H1 (cell line): ENCODE measurements around the gene DYNC2I2. TPM values are rescaled to one million over a fixed set of nuclear protein-coding genes. Genes with fewer than 3 reads are reported as not detected.

ENCODE experiments used
- CTCF ChIA-PET: fragments of 300-600 bp; sonication (Branson Sonifier 250); formaldehyde crosslinking; loops from one replicate; lab custom pipeline; 2021; ENCODE audit not compliant: partially characterized antibody; lab: Charles Lee
- POLR2A ChIA-PET: fragments of 300-600 bp; sonication (Branson Sonifier 250); formaldehyde crosslinking; loops from one replicate; lab custom pipeline; 2021; ENCODE audit warnings: inconsistent platforms; ENCODE audit not compliant: partially characterized antibody; lab: Charles Lee
- DNase-seq, 2 experiments: peaks; one replicate each; pipeline versions ENCODE4 v3.0.0 to v3.0.0-alpha.2; 2010 to 2022; ENCODE audit warnings: low spot score in 2 of 2, low read depth in 1 of 2, mixed read lengths in 1 of 2
- FAIRE-seq: peaks from 2 replicates; lab custom pipeline; 2011; peaks lifted over from hg19 to GRCh38; lab: Jason Lieb, UNC
- H2AFZ ChIP-seq: 2 replicates; pipeline ENCODE4 v1.8.1; 2012; ENCODE audit warnings: low read length, inconsistent platforms
- H2AK5ac ChIP-seq: 2 replicates; pipeline ENCODE4 v1.6.1; 2013; ENCODE audit warnings: low read depth, low read length
- H2BK120ac ChIP-seq: replicated peaks from 2 replicates; pipeline ENCODE3; 2013; ENCODE audit warnings: low read depth, low read length, inconsistent platforms
- H2BK12ac ChIP-seq: 2 replicates; pipeline ENCODE4 v1.6.1; 2013; ENCODE audit warnings: low read depth, low read length
- H2BK15ac ChIP-seq: 2 replicates; pipeline ENCODE4 v1.6.1; 2013; ENCODE audit warnings: low read length
- H2BK20ac ChIP-seq: 2 replicates; pipeline ENCODE4 v1.6.1; 2013; ENCODE audit warnings: low read length
- H2BK5ac ChIP-seq: 2 replicates; pipeline ENCODE4 v1.6.1; 2013; ENCODE audit warnings: low read depth, low read length
- H3K14ac ChIP-seq: 2 replicates; pipeline ENCODE4 v1.6.1; 2013; ENCODE audit warnings: inconsistent platforms; ENCODE audit not compliant: insufficient read length
- H3K18ac ChIP-seq: 2 replicates; pipeline ENCODE4 v1.6.1; 2013; ENCODE audit warnings: low read length; ENCODE audit errors: extremely low read depth
- H3K23ac ChIP-seq: 2 replicates; pipeline ENCODE4 v1.6.1; 2013; ENCODE audit warnings: inconsistent platforms; ENCODE audit not compliant: insufficient read length
- H3K23me2 ChIP-seq: 2 replicates; pipeline ENCODE4 v1.6.1; 2013; ENCODE audit warnings: low read depth, low read length
- H3K27ac ChIP-seq: 2 replicates; pipeline ENCODE4 v1.6.1; 2011; ENCODE audit warnings: low read depth, low read length, inconsistent platforms
- H3K27me3 ChIP-seq, 4 experiments: replicated peaks in 1 of 4; 1 replicate in 1 of 4; 2 replicates in 3 of 4; pipeline versions ENCODE4 v1.6.1 to v1.8.1; 2011 to 2013; ENCODE audit warnings: low read length in 3 of 4, mild to moderate bottlenecking in 3 of 4, inconsistent platforms in 2 of 4, mixed read lengths in 2 of 4, moderate library complexity in 1 of 4; ENCODE audit not compliant: control insufficient read depth in 3 of 4, insufficient read depth in 3 of 4; ENCODE audit errors: extremely low read depth in 1 of 4
- H3K36me3 ChIP-seq, 4 experiments: 2 replicates each; pipeline versions ENCODE4 v1.6.1 to v1.8.1; 2011 to 2013; ENCODE audit warnings: mild to moderate bottlenecking in 4 of 4, low read length in 3 of 4, moderate library complexity in 2 of 4, control low read depth in 1 of 4, inconsistent platforms in 1 of 4; ENCODE audit not compliant: insufficient read depth in 4 of 4, control insufficient read depth in 2 of 4
- H3K4ac ChIP-seq: replicated peaks from 2 replicates; pipeline ENCODE3; 2013; ENCODE audit warnings: low read length, low read depth, mixed read lengths, inconsistent platforms; ENCODE audit not compliant: insufficient read length
- H3K4me1 ChIP-seq, 4 experiments: replicated peaks in 1 of 4; 1 replicate in 1 of 4; 2 replicates in 3 of 4; pipeline versions ENCODE4 v1.6.1 to v1.8.1; 2011 to 2013; ENCODE audit warnings: low read length in 3 of 4, inconsistent platforms in 2 of 4, mixed read lengths in 1 of 4; ENCODE audit not compliant: insufficient read depth in 4 of 4, control insufficient read depth in 3 of 4
- H3K4me2 ChIP-seq, 2 experiments: 2 replicates each; pipeline versions ENCODE4 v1.6.1 to v1.8.1; 2011 to 2013; ENCODE audit warnings: low read depth in 2 of 2, low read length in 2 of 2, control low read depth in 1 of 2, inconsistent platforms in 1 of 2, mild to moderate bottlenecking in 1 of 2; ENCODE audit not compliant: insufficient read depth in 1 of 2
- H3K4me3 ChIP-seq, 4 experiments: fragments of 200-600, 300-600 bp in 1 of 4; sonication (generic), shearing (Covaris generic), sonication (Bioruptor Twin) in 1 of 4; 2 replicates each; pipeline versions ENCODE4 v1.5.1 to v1.8.1; 2011 to 2016; ENCODE audit warnings: low read length in 4 of 4, low read depth in 3 of 4, control low read depth in 2 of 4, inconsistent platforms in 2 of 4, mild to moderate bottlenecking in 2 of 4, mixed read lengths in 1 of 4, moderate library complexity in 1 of 4; ENCODE audit not compliant: insufficient read depth in 2 of 4; ENCODE audit errors: extremely low read depth in 1 of 4
- H3K56ac ChIP-seq: replicated peaks from 2 replicates; pipeline ENCODE3; 2013; ENCODE audit warnings: low read depth, mild to moderate bottlenecking, mixed read lengths, low read length, inconsistent platforms; ENCODE audit not compliant: insufficient read length
- H3K79me1 ChIP-seq: 2 replicates; pipeline ENCODE4 v1.6.1; 2013; ENCODE audit warnings: low read depth, low read length, control low read depth
- H3K79me2 ChIP-seq, 2 experiments: 2 replicates each; pipeline versions ENCODE4 v1.6.1 to v1.8.1; 2012 to 2013; ENCODE audit warnings: low read length in 2 of 2, mild to moderate bottlenecking in 2 of 2, inconsistent platforms in 1 of 2; ENCODE audit not compliant: insufficient read depth in 2 of 2, control insufficient read depth in 1 of 2
- H3K9ac ChIP-seq, 4 experiments: replicated peaks in 1 of 4; 1 replicate in 1 of 4; 2 replicates in 3 of 4; pipeline versions ENCODE4 v1.6.1 to v1.8.1; 2011 to 2013; ENCODE audit warnings: low read depth in 3 of 4, low read length in 3 of 4, control low read depth in 2 of 4, mild to moderate bottlenecking in 2 of 4, moderate library complexity in 2 of 4, inconsistent platforms in 1 of 4; ENCODE audit errors: extremely low read depth in 1 of 4
- H3K9me3 ChIP-seq, 2 experiments: 2 replicates each; pipeline versions ENCODE4 v1.6.1 to v1.8.1; 2012 to 2013; ENCODE audit warnings: mild to moderate bottlenecking in 2 of 2, moderate library complexity in 2 of 2, control low read depth in 1 of 2, inconsistent platforms in 1 of 2, low read depth in 1 of 2, low read length in 1 of 2, mixed read lengths in 1 of 2; ENCODE audit not compliant: insufficient read depth in 2 of 2
- H4K20me1 ChIP-seq, 2 experiments: replicated peaks in 1 of 2; 2 replicates each; pipeline versions ENCODE3 to v1.8.1; 2011 to 2013; ENCODE audit warnings: inconsistent platforms in 2 of 2, low read length in 2 of 2, mild to moderate bottlenecking in 1 of 2; ENCODE audit not compliant: insufficient read depth in 2 of 2, control insufficient read depth in 1 of 2
- H4K5ac ChIP-seq: 2 replicates; pipeline ENCODE4 v1.6.1; 2013; ENCODE audit warnings: low read length, low read depth, mixed read lengths, inconsistent platforms; ENCODE audit not compliant: insufficient read length
- H4K8ac ChIP-seq: 2 replicates; pipeline ENCODE4 v1.8.0; 2013; ENCODE audit warnings: mild to moderate bottlenecking, moderate library complexity, low read length, inconsistent platforms; ENCODE audit not compliant: insufficient read depth; ENCODE audit errors: extremely low read depth
- H4K91ac ChIP-seq: replicated peaks from 2 replicates; pipeline ENCODE3; 2013; ENCODE audit warnings: low read length, mixed read lengths, inconsistent platforms; ENCODE audit not compliant: insufficient read length
- ATF3 ChIP-seq: IDR thresholded peaks from 2 replicates; pipeline ENCODE4 v1.6.1; 2011; ENCODE audit warnings: low read depth, mild to moderate bottlenecking, low read length; ENCODE audit not compliant: insufficient read depth
- CHD2 ChIP-seq: IDR thresholded peaks from 2 replicates; pipeline ENCODE4 v1.6.1; 2012; ENCODE audit warnings: low read length, improper control_type of control experiment
- HDAC2 ChIP-seq, 2 experiments: fragments of 300-600 bp in 1 of 2; sonication (generic) in 1 of 2; IDR thresholded peaks; 2 replicates each; pipeline ENCODE4 v1.6.1; 2011 to 2012; ENCODE audit warnings: low read depth in 2 of 2, low read length in 2 of 2, mild to moderate bottlenecking in 2 of 2, moderate library complexity in 2 of 2, borderline replicate concordance in 1 of 2, inconsistent platforms in 1 of 2
- KDM4A ChIP-seq: IDR thresholded peaks from one replicate; pipeline ENCODE4 v1.7.1; 2012; ENCODE audit warnings: low read depth, mild to moderate bottlenecking, moderate library complexity, low read length, inconsistent platforms; ENCODE audit not compliant: severe bottlenecking
- MAX ChIP-seq: IDR thresholded peaks from 2 replicates; pipeline ENCODE4 v1.6.1; 2012; ENCODE audit warnings: inconsistent platforms
- NRF1 ChIP-seq: IDR thresholded peaks from 2 replicates; pipeline ENCODE4 v1.6.1; 2011; ENCODE audit warnings: mild to moderate bottlenecking, low read depth, low read length, improper control_type of control experiment
- SIN3A ChIP-seq, 2 experiments: IDR thresholded peaks in 1 of 2; conservative IDR thresholded peaks in 1 of 2; 2 replicates each; pipeline ENCODE4 v1.6.1; 2011 to 2012; ENCODE audit warnings: low read length in 2 of 2, improper control_type of control experiment in 1 of 2, low read depth in 1 of 2, mild to moderate bottlenecking in 1 of 2
- ZNF274 ChIP-seq: IDR thresholded peaks from 2 replicates; pipeline ENCODE4 v1.7.0; 2012; ENCODE audit warnings: low read length, borderline replicate concordance; ENCODE audit errors: extremely low read depth
- WGBS, 2 experiments: shearing (Covaris generic) in 1 of 2; methylation state at CpG; one replicate each; pipeline versions ENCODE4 v1.1.6 to v1.1.7; 2013 to 2015; ENCODE audit warnings: low lambda C conversion rate in 2 of 2, mixed read lengths in 2 of 2, inconsistent platforms in 1 of 2, low coverage in 1 of 2, missing lambda C conversion rate in 1 of 2; ENCODE audit not compliant: insufficient replicate concordance in 2 of 2, insufficient coverage in 1 of 2, insufficient read length in 1 of 2; ENCODE audit errors: extremely low coverage in 1 of 2, missing lambda C conversion rate in 1 of 2; 5-methylcytosine and 5-hydroxymethylcytosine counted together
- polyA plus RNA-seq, 7 experiments: library from polyadenylated mRNA; depleted of rRNA in 3 of 7; stranded (reverse) in 5 of 7; unstranded in 2 of 7; fragments of >200 nt in 5 of 7; fragments of 200-250 nt in 2 of 7; gene quantifications; 1 replicate in 5 of 7; 2 replicates in 1 of 7; 4 replicates in 1 of 7; pipeline versions ENCODE4 v1.2.1 to v1.2.3, GENCODE V29; 2011 to 2013; ENCODE audit warnings: missing spikeins in 2 of 7, mixed read lengths in 2 of 7
- total RNA-seq: library from RNA; stranded (reverse); fragmentation: NEBNext Ultra II Directional; extraction: Animal tissue kit (Norgen Biotek cat#: 25700); gene quantifications from 2 replicates; pipeline ENCODE4 v1.2.1, GENCODE V29; 2021

DYNC2I2 gene
- total and polyA plus RNA-seq, 2 of the 8 experiments (the other 6 are each of a cell fraction or from before 2014, with no cell fraction given): 58.0 to 78.5 TPM

GRCh38 chr9:128684325-128685199 is 27.9 kb upstream of the DYNC2I2 start:
- H3K18ac ChIP-seq: peak overlapping the region; percentile 98
- peak overlapping the region; percentile 89 to 96 (median 92) for H3K9ac ChIP-seq
- no peak for FAIRE-seq
- no peak overlapping the region for H2BK15ac ChIP-seq
- H3K4me3 ChIP-seq: peak overlapping the region; percentile 91 to 99 (median 97)
- H3K36me3 ChIP-seq: peaks cover 0 to 20% (median 0%) of the 10 kb centered on the region in 4 experiments; a peak in 1 of 8 replicates
- 1% methylated on average over 14 of the region's 15 CpGs; no CpG with 5 or more reads in 1 of the 2 experiments for WGBS, 2 experiments
- peak overlapping the region; percentile 95 for H2BK5ac ChIP-seq
- peaks cover 17 to 21% of the 10 kb centered on the region in 2 experiments for H4K20me1 ChIP-seq
- H2BK20ac ChIP-seq: no peak overlapping the region
- DNase-seq: peak in 1 of 2 experiments; percentile 78
- H2BK120ac ChIP-seq: peak overlapping the region; percentile 30
- H3K9me3 ChIP-seq: no peaks in the 10 kb centered on the region; a peak in 1 of 4 replicates
- peak overlapping the region; percentile 63; the same call in 1 of the 2 replicates for H4K8ac ChIP-seq
- no peak overlapping the region for H3K23ac ChIP-seq
- H3K56ac ChIP-seq: peak overlapping the region; percentile 85
- peaks cover 3 to 15% (median 8%) of the 10 kb centered on the region in 4 experiments; a peak in 6 of 7 replicates for H3K4me1 ChIP-seq
- peak overlapping the region; percentile 93 for H3K27ac ChIP-seq
- no peak overlapping the region for H2AFZ ChIP-seq
- CTCF ChIA-PET: interaction anchor here (0.8 to 2.9 kb wide), 7 partner anchors 16 to 51 kb away, joined by 3 to 16 read pairs (median 5); partner anchors contain the start of gene PKN3
- H4K5ac ChIP-seq: peak overlapping the region; percentile 91
- peak overlapping the region; percentile 47 for H2AK5ac ChIP-seq
- H3K23me2 ChIP-seq: peaks cover 19% of the 10 kb centered on the region
- peak overlapping the region; percentile 85 for H4K91ac ChIP-seq
- H3K14ac ChIP-seq: no peak overlapping the region
- POLR2A ChIA-PET: interaction anchor here (0.5 to 46.1 kb wide), 29 partner anchors 7 to 339 kb away, joined by 3 to 1197 read pairs (median 3); partner anchors contain the start of genes DYNC2I2, ENDOG, PHYHD1 and PKN3
- H2BK12ac ChIP-seq: no peak overlapping the region; the same call in none of the 2 replicates
- H3K79me2 ChIP-seq: peaks cover 25 to 49% of the 10 kb centered on the region in 2 experiments
- peak overlapping the region; percentile 20 for H3K4ac ChIP-seq
- no peaks in the 10 kb centered on the region for H3K27me3 ChIP-seq
- peak overlapping the region; percentile 95 to 100 for H3K4me2 ChIP-seq
- peaks cover 8% of the 10 kb centered on the region; the same call in 1 of the 2 replicates for H3K79me1 ChIP-seq
- TF ChIP-seq NRF1: no peak
- 0 out of 4 replicates have a peak, but pooled peaks of 1 of the 2 experiments have one; percentile 5 for TF ChIP-seq HDAC2 (IDR thresholded peaks at IDR 0.05; ENCODE audit: borderline replicate concordance in 1 of 2, low read depth in 2 of 2, low read length in 2 of 2)
- TF ChIP-seq ZNF274: no peak
- TF ChIP-seq CHD2: 0 out of 2 replicates have a peak, but pooled peaks have one; percentile 8
- TF ChIP-seq KDM4A: peak; percentile 35
- peak; percentile 77 for TF ChIP-seq MAX
- TF ChIP-seq SIN3A (conservative IDR thresholded peaks at IDR 0.05 in 1 of 2, IDR thresholded peaks at IDR 0.05 in 1 of 2; ENCODE audit: low read depth in 1 of 2, low read length in 2 of 2): 0 out of 4 replicates have a peak, but pooled peaks of 1 of the 2 experiments have one; percentile 36
- TF ChIP-seq ATF3: peak; percentile 39; the same call in 1 of the 2 replicates
